KOPT-K1 (cell line): ENCODE data around the gene NPL.

Experiments
- H3K27ac ChIP-seq: fragments of 200-600 bp; sonication (generic); 2 replicates; pipeline ENCODE4 v1.5.1; 2016; ENCODE audit warnings: antibody characterized with exemption, mild to moderate bottlenecking, low read depth, low read length; ENCODE audit not compliant: poor library complexity, severe bottlenecking
- H3K36me3 ChIP-seq: fragments of 200-600 bp; sonication (generic); 2 replicates; pipeline ENCODE4 v1.5.1; 2017; ENCODE audit warnings: antibody characterized with exemption, mild to moderate bottlenecking, low read length, moderate library complexity; ENCODE audit not compliant: insufficient read depth
- H3K9me3 ChIP-seq: fragments of 200-600 bp; sonication (generic); 2 replicates; pipeline ENCODE4 v1.5.1; 2017; ENCODE audit warnings: antibody characterized with exemption, low read length, mild to moderate bottlenecking; ENCODE audit not compliant: insufficient read depth, poor library complexity, severe bottlenecking

Gene NPL

GRCh38 chr1:182789138-182790076, at the start of gene NPL:
NPL (plus strand) TSS chr1:182789773; CDS start chr1:182794372, 4,599 bp downstream.
- Histone ChIP-seq H3K27ac (no peak within 1 kb of the TSS), H3K36me3 (no peaks in the 10 kb centered on the region)

GRCh38 chr1:182740120-182740519, 49.5 kb upstream of the NPL start:
- Histone ChIP-seq H3K9me3 (peaks cover 5% of the 10 kb centered on the region), H3K27ac (no peak overlapping the region), H3K36me3 (no peaks in the 10 kb centered on the region)

More at GRCh38 chr1:182789138-182790076, at the start of gene NPL:
- no peaks in the 10 kb centered on the region for H3K9me3 ChIP-seq

GRCh38 chr1:182742780-182743179, 46.8 kb upstream of the NPL start:
- H3K9me3 ChIP-seq = no peaks in the 10 kb centered on the region
- H3K36me3 ChIP-seq = no peaks in the 10 kb centered on the region
- no peak overlapping the region for H3K27ac ChIP-seq

- Histone ChIP-seq H3K9me3 (no peaks in the 10 kb centered on the region), H3K27ac (no peak overlapping the region), H3K36me3 (no peaks in the 10 kb centered on the region)
Observed at GRCh38 chr1:182752077-182752988, 37.2 kb upstream of the NPL start.

GRCh38 chr1:182754087-182754486, 35.5 kb upstream of the NPL start:
- Histone ChIP-seq H3K9me3 (no peaks in the 10 kb centered on the region), H3K36me3 (no peaks in the 10 kb centered on the region), H3K27ac (no peak overlapping the region)

- Histone ChIP-seq H3K36me3 (no peaks in the 10 kb centered on the region), H3K9me3 (no peaks in the 10 kb centered on the region), H3K27ac (no peak overlapping the region)
Observed at GRCh38 chr1:182754543-182755314, 34.8 kb upstream of the NPL start.

- no peaks in the 10 kb centered on the region for H3K9me3 ChIP-seq
- H3K36me3 ChIP-seq = no peaks in the 10 kb centered on the region
- no peak overlapping the region for H3K27ac ChIP-seq
Observed at GRCh38 chr1:182755632-182756031, 33.9 kb upstream of the NPL start.

GRCh38 chr1:182756423-182756822, 33.1 kb upstream of the NPL start:
- H3K36me3 ChIP-seq = no peaks in the 10 kb centered on the region
- no peak overlapping the region for H3K27ac ChIP-seq
- no peaks in the 10 kb centered on the region for H3K9me3 ChIP-seq

- H3K27ac ChIP-seq = no peak overlapping the region
- peaks cover 6% of the 10 kb centered on the region for H3K9me3 ChIP-seq
- H3K36me3 ChIP-seq = no peaks in the 10 kb centered on the region
Observed at GRCh38 chr1:182761396-182762395, 27.9 kb upstream of the NPL start.

GRCh38 chr1:182762536-182762935, 27.0 kb upstream of the NPL start:
- peaks cover 6% of the 10 kb centered on the region for H3K9me3 ChIP-seq
- no peaks in the 10 kb centered on the region for H3K36me3 ChIP-seq
- H3K27ac ChIP-seq = no peak overlapping the region

- Histone ChIP-seq H3K27ac (no peak overlapping the region), H3K9me3 (peaks cover 6% of the 10 kb centered on the region), H3K36me3 (no peaks in the 10 kb centered on the region)
Observed at GRCh38 chr1:182764029-182764727, 25.4 kb upstream of the NPL start.

GRCh38 chr1:182765391-182765790, 24.2 kb upstream of the NPL start:
- H3K27ac ChIP-seq = no peak overlapping the region
- peaks cover 6% of the 10 kb centered on the region for H3K9me3 ChIP-seq
- no peaks in the 10 kb centered on the region for H3K36me3 ChIP-seq

- Histone ChIP-seq H3K9me3 (peaks cover 6% of the 10 kb centered on the region), H3K36me3 (no peaks in the 10 kb centered on the region), H3K27ac (no peak overlapping the region)
Observed at GRCh38 chr1:182766050-182766449, 23.5 kb upstream of the NPL start.
